SH-SY5Y (cell line): ENCODE measurements around the gene ENTREP1.

Source experiments
- GATA2 ChIP-seq: IDR thresholded peaks from 2 replicates; pipeline ENCODE4 v1.6.1; 2011; ENCODE audit warnings: mild to moderate bottlenecking, low read depth, low read length
- GATA3 ChIP-seq: IDR thresholded peaks from 2 replicates; pipeline ENCODE4 v1.6.1; 2011; ENCODE audit warnings: low read depth, mild to moderate bottlenecking, low read length, moderate library complexity

- no peak for TF ChIP-seq GATA2
- no peak for TF ChIP-seq GATA3
Measured at GRCh38 chr9:69357821-69358220, 32.8 kb downstream of the ENTREP1 start.
